ENCODE data around the gene TMEM101.
A peak's percentile ranks its signal among the peaks of the same experiment; 100 is the strongest.
"Not testable (repeated sequence)": the region's sequence is repeated elsewhere in the genome, so short reads cannot be mapped to it uniquely, and the experiment has no call there.

TMEM101 gene

GRCh38 chr17:44024271-44024663 is 9.5 kb upstream of the TMEM101 start:
- no peak for DNase-seq (ENCODE audit: low spot score)

GRCh38 chr17:44023545-44024270 is 8.9 kb upstream of the TMEM101 start:
- no peak for DNase-seq (ENCODE audit: low spot score)

- DNase-seq (ENCODE audit: low spot score): no peak
Measured at GRCh38 chr17:44022246-44022645, 7.5 kb upstream of the TMEM101 start.

DNA sequence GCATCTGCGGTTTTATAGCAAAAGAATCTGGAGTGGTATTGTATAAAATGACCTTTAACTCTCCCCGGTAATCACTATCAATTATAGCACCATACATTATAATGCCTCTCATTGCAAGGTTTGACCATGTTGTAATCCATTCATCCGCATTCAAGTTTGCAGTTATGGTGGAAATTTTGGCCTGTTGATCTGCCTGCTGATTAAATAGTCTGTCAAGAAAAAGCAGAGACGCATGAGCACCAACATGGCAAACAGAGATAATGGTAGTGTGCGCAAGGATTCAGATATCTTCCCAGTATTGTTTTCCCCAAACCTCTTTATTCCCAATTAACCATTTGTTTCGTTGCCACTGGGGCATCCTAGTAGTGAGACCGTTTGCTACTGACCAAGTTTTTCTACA is 6.5 kb upstream of the TMEM101 start:
- DNase-seq (ENCODE audit: low spot score): not testable (repeated sequence)

DNA sequence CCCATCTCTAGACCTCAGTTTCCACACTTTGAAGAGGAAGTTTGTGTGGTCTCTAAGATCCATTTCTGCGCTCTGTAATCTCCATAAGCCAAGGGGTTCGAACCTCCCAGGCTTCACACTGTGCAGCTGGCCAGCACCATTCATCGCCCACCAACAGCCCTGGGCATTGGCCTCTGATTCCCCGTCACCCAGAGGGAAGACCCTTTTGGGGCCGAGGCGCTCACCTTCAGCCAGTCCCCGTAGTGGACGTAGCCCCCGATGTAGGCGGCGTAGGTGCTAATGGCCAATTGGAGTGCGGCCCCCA is 678 bp downstream of the TMEM101 start:
- peak; percentile 78 for DNase-seq (ENCODE audit: low spot score)

DNA sequence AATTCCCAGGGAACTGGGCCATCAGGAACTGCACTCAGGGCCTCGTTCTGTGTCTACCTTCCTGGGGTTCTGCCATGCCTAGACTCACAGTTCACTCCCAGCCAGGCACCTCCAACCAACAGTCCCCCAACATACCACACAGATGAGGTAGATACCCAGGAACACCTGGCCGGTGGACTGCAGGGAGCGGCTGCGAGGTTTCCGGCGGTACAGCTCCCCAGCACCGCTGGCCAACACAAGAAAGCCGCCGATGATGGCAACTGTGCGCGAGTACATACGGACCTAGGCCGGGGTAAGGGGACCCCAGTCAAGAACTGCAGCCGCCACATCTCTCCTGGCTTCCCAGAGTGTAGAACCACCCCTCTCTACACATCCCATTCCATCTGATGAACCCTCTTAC is 1.9 kb downstream of the TMEM101 start:
- DNase-seq (ENCODE audit: low spot score): no peak

DNA sequence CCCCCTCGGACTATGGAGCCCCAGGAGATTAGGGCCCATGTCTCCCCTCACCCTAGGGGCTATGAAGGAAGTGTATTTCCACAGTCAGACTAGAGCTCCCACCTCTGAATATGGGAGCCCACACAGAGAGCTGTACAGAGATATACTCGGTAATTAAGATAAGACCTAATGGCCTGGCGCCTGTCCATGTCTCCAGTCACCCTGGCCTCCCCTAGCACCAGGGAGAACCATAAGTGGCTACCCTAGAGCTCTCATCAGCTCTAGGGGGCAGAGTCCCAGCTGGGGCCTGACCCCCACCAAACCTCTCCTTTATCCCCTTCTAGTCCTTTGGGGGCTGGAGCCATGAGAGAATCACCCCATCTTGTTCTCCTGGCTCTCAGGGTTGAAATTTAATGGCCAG is 2.4 kb downstream of the TMEM101 start:
- DNase-seq (ENCODE audit: low spot score): no peak

DNA sequence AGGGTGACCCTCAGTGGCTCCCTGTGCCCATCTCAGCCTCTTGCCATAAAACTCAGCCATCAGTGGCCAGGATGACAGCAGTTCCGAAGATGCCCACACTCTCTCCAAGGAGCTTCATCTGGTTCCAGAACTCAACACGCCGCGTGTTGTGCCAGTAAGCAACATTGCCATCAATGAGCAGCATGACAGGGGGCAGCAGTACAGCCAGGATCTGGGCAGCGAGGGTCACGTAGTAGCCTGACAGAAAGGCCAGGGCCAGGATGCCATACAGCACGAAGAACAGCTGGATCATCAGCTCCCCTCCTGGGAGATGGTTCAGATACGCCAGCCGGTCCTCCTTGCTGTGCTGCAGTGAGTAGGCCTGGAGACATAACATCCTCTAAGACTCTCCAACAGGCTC is 2.9 kb downstream of the TMEM101 start:
- DNase-seq (ENCODE audit: low spot score): no peak

- DNase-seq (ENCODE audit: low spot score): no peak
Measured at GRCh38 chr17:44010966-44011647, 3.7 kb downstream of the TMEM101 start.

- no peak for DNase-seq (ENCODE audit: low spot score)
Measured at GRCh38 chr17:44008205-44008909, 6.4 kb downstream of the TMEM101 start.

DNA sequence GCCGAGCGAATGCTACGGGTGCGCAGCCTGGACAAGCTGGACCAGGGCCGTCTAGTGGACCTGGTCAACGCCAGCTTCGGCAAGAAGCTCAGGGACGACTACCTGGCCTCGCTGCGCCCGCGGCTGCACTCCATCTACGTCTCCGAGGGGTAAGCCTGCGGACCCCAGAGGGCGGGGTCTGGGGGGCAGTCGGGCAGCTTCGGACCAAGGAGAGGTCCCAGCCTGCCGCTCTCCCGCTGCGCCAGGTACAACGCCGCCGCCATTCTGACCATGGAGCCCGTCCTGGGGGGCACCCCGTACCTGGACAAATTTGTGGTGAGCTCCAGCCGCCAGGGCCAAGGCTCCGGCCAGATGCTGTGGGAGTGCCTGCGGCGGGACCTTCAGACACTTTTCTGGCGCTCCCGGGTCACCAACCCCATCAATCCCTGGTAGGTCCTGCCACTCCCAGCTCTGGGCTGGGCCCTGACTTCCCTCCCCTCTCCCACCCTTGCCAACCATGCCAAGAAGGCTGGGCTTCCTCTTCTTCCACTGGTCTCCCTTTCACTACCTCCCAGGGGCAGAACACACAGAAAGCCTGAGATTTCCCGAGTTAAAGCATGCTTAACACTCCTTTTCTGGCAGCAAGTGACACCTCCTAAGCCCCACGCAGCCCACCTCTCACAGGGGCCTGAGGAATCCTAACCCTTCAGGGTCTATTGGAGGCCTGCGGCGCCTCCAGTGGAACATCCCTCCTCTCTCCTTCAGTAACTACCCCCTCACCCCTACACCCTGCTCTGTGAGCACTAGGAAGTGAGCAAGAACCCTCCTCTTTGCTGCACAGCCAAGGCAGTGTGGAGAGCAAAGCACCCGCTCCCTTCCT is 7.2 kb downstream of the TMEM101 start:
- DNase-seq (ENCODE audit: low spot score): peak; percentile 45

GRCh38 chr17:44006598-44007345 is 8.0 kb downstream of the TMEM101 start:
- DNase-seq (ENCODE audit: low spot score): peak; percentile 95

DNA sequence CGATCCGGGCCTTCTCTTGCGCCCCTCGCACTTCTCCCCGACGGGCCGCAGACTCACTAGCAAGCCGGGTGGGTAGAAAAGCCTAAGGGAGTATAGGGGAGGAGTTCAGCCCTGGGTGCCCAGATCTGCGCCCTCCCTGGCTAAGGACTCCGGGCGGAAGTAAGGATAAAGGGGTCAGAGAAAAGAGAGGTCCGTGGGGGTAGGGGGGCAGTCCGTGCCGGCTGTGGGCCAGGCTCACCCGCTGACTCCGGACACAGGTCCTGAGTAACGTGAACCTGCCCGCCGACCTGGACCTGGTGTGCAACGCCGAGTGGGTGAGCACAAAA is 8.5 kb downstream of the TMEM101 start:
- DNase-seq (ENCODE audit: low spot score): no peak

- peak; percentile 78 for DNase-seq (ENCODE audit: low spot score)
Measured at GRCh38 chr17:44005527-44006271, 9.1 kb downstream of the TMEM101 start.

- DNase-seq (ENCODE audit: low spot score): no peak
Measured at GRCh38 chr17:44004761-44005526, 9.8 kb downstream of the TMEM101 start.

DNA sequence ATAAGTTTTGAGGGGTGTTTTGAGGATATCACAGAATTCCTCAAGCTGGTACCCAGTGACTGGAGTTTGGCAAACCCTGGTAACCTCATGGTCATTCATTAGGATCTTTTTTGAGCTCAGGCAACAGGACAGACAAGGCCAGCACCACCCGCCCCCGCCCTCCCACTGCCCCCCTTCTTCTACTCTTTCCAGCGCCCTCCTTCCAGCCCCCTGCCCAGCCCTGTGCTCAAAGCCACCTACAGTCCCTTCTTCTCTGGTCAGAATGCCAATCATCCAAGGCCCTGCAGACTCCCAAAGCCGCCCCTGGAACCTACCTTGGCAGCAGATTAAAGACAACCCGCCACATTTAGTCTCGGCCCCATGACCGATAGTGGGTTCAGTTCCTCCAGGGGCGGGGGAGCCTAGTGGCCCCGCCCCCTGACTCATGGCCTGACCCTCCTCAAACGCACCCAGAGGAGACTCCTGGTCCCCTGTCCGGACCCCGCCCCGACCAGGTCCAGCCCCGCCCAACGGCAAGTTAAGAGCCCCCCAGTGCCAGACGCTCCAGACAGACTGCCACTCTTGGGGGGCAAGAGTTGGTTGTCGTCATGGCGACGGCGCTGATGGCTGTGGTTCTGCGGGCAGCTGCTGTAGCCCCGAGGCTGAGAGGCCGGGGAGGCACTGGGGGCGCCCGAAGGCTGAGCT is 10.5 kb downstream of the TMEM101 start, which contains the start of gene NAGS:
Gene NAGS (plus strand): TSS at position 546 of the 684 bp plus-strand sequence. CDS start 42 bp downstream, at position 588.
- no peak for DNase-seq (ENCODE audit: low spot score)

- no peak for DNase-seq (ENCODE audit: low spot score)
Measured at GRCh38 chr17:44002141-44002848, 12.5 kb downstream of the TMEM101 start.

- DNase-seq (ENCODE audit: low spot score): no peak
Measured at GRCh38 chr17:44001461-44001920, 13.3 kb downstream of the TMEM101 start.
